ENCODE data around the gene SLC1A2.

The SLC1A2 gene

DNA sequence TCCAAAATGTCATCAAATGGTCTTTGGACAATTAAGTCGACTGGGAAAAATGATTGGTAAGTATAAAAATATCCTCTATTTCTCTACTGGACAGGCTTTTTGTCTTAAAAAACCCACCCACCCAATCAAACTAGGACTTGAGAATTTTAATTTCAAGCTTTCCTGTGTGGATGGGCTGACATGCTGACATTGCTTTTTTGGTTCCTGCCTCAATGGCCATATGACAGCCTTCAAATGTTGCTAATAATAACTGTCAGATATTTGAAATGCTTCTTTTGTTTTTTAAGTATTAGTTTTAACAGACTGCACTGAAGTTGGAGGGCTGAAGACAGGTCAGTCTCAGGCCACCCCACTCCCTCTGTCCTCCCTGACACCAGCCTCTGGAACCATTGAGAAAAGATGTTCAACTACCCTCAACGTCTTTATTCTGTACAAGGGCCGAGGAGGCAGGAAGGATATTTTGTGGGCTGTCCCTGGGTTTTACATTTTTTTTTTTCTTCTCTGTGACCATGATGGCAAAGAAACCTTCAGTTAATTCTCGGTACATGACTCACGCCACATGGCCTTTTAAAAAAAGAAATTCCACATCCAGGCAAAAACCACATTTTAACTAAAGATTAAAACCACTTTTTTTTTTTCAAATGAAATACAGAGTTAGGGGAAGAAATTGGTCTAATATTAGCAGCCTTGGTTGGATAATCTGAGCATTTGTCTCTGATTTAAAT lies 130.4 kb downstream of the SLC1A2 start:
- DNase-seq = no peak
- H3K4me1 ChIP-seq = no peaks in the 10 kb centered on the region
- TF ChIP-seq, protein P1, sequence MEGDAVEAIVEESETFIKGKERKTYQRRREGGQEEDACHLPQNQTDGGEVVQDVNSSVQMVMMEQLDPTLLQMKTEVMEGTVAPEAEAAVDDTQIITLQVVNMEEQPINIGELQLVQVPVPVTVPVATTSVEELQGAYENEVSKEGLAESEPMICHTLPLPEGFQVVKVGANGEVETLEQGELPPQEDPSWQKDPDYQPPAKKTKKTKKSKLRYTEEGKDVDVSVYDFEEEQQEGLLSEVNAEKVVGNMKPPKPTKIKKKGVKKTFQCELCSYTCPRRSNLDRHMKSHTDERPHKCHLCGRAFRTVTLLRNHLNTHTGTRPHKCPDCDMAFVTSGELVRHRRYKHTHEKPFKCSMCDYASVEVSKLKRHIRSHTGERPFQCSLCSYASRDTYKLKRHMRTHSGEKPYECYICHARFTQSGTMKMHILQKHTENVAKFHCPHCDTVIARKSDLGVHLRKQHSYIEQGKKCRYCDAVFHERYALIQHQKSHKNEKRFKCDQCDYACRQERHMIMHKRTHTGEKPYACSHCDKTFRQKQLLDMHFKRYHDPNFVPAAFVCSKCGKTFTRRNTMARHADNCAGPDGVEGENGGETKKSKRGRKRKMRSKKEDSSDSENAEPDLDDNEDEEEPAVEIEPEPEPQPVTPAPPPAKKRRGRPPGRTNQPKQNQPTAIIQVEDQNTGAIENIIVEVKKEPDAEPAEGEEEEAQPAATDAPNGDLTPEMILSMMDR (IDR thresholded peaks at IDR 0.05; ENCODE audit: low read depth, low read length) = no peak
- H3K27me3 ChIP-seq = no peaks in the 10 kb centered on the region
- H3K9me3 ChIP-seq = no peaks in the 10 kb centered on the region
- H3K4me3 ChIP-seq (ENCODE audit: low read depth, low read length) = no peak overlapping the region
- H3K36me3 ChIP-seq = no peaks in the 10 kb centered on the region

DNA sequence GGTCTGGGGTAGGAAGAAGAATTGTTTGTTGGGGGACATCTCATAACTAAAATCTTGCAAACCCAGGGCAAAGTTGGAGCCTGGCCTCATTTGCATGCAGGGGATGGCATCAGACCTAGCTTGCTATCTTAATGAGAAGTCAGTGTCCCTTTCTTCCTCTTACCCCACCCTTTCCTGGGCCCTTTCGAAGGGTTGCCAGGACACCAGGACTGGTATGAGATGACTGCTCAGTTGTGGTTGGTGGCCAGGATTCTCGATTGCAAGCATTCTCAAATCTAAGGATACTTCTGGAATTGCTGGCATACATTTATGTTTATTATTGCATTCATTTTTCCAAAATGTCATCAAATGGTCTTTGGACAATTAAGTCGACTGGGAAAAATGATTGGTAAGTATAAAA lies 131.0 kb downstream of the SLC1A2 start:
- H3K36me3 ChIP-seq = no peaks in the 10 kb centered on the region
- H3K4me3 ChIP-seq (ENCODE audit: low read depth, low read length) = no peak overlapping the region
- no peaks in the 10 kb centered on the region for H3K27me3 ChIP-seq
- no peaks in the 10 kb centered on the region for H3K4me1 ChIP-seq
- no peaks in the 10 kb centered on the region for H3K9me3 ChIP-seq
- TF ChIP-seq, protein P1 (IDR thresholded peaks at IDR 0.05; ENCODE audit: low read depth, low read length) = no peak
- DNase-seq = no peak

DNA sequence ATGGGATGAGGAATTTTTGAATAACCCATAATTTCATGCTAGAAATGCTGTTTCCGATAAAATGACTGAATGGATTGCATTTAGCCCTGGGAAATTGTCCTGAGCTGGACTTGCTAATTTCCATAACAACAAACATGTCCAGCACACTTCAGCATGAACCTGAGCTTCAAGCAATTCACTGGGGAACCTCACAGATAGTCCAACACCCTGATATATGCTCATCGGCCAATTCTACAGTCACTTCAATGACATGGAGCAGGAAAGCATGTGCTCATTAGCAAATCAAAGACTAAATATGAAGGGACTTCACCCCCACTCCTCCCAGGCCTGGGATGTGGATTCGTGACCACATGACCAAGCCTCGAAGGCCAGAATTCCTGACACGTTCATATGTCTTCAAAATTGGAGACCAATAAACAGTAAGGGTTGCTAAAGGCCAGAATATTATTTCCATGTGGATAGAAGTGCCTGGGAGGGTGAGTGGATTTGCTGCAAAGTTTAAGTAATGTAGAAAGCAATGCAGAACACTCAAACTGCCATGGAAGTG lies 131.9 kb downstream of the SLC1A2 start:
- DNase-seq = no peak
- no peak overlapping the region for H3K4me3 ChIP-seq (ENCODE audit: low read depth, low read length)
- no peaks in the 10 kb centered on the region for H3K9me3 ChIP-seq
- no peaks in the 10 kb centered on the region for H3K27me3 ChIP-seq
- H3K4me1 ChIP-seq = no peaks in the 10 kb centered on the region
- no peaks in the 10 kb centered on the region for H3K36me3 ChIP-seq
- TF ChIP-seq, protein P1 (IDR thresholded peaks at IDR 0.05; ENCODE audit: low read depth, low read length) = no peak

DNA sequence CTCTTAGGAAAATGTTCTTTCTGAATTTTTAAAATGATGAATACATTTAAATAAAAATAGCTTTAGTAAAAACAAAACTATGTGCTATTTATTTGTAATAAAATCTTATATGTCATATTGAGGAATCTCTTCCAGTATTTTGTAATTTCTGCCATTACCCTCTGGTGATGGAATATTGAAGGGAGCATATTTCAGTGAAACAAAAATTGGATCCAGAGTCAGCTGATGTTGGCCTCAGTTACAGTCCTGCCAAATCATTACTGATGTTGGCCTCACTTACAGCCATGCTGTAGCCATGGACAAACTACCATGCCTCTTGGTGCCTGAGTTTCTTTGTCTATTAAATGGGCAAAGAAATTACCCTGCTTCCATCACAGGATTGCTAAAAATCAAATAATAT lies 133.2 kb downstream of the SLC1A2 start:
- no peak for DNase-seq
- no peaks in the 10 kb centered on the region for H3K27me3 ChIP-seq
- H3K36me3 ChIP-seq = no peaks in the 10 kb centered on the region
- no peak overlapping the region for H3K4me3 ChIP-seq (ENCODE audit: low read depth, low read length)
- no peaks in the 10 kb centered on the region for H3K9me3 ChIP-seq
- no peaks in the 10 kb centered on the region for H3K4me1 ChIP-seq
- TF ChIP-seq, protein P1 (IDR thresholded peaks at IDR 0.05; ENCODE audit: low read depth, low read length) = no peak

DNA sequence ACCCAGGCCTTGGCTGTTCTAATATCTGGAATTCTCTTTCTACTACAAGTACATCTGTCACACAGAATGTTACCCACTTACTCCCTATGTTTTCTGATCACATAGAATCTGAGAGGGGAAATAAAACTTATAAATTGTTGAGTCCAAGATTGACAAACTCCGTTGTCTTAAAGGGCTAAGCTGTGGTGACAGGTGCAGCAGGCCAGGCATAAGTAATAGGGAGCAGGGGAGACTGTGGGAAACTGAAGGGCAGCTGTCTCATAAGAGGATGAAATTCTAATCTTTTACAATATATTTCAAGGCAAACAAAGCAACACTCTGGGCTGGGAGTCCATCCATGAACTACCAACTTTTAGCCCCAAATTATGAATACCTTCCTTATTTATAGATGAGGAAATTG lies 133.9 kb downstream of the SLC1A2 start:
- DNase-seq = no peak
- Histone ChIP-seq H3K27me3 (no peaks in the 10 kb centered on the region), H3K4me1 (no peaks in the 10 kb centered on the region), H3K4me3 (ENCODE audit: low read depth, low read length) (no peak overlapping the region), H3K9me3 (no peaks in the 10 kb centered on the region), H3K36me3 (no peaks in the 10 kb centered on the region)
- TF ChIP-seq, protein P1 (IDR thresholded peaks at IDR 0.05; ENCODE audit: low read depth, low read length) = no peak

DNA sequence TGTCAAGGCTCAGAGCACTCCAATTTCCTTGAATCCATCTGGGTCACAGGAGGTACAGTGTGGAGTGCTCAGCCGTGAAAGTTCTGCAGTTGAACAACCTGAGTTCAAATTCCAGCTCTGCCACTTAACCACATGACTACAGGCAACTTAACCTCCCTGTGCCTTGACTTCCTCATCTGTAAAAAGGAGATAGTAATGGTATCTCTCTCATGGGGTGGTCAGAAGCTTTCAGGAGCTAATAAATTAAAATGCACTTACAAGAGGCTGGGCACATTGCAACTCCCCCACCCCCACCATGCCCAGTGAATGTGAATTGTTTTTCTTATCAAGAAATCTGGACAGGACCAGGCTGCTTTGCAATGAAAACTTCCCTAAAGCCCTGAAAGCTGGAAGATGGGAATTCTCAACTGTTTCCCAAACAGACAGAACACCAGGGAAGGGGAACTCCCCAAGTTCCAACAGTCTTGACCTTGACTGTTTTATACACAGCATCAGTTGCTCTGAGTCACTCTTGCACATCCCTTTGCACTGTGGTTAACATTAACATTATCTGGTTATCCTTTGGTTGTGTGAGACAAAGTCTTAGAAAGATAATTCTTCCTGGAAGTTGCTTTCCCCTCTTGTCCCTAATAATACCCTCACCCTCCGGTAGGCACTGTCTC lies 137.0 kb downstream of the SLC1A2 start:
- no peaks in the 10 kb centered on the region for H3K36me3 ChIP-seq
- DNase-seq = no peak

More for the DNA sequence above, 137.0 kb downstream of the SLC1A2 start:
- TF ChIP-seq, protein P1 (IDR thresholded peaks at IDR 0.05; ENCODE audit: low read depth, low read length) = no peak
- Histone ChIP-seq H3K4me1 (no peaks in the 10 kb centered on the region), H3K9me3 (no peaks in the 10 kb centered on the region), H3K27me3 (no peaks in the 10 kb centered on the region), H3K4me3 (ENCODE audit: low read depth, low read length) (no peak overlapping the region)
